ENCODE results near the gene WDR54.

GRCh38 chr2:74374509-74375205 is 46.9 kb upstream of the WDR54 start:
- TF ChIP-seq, protein P1, sequence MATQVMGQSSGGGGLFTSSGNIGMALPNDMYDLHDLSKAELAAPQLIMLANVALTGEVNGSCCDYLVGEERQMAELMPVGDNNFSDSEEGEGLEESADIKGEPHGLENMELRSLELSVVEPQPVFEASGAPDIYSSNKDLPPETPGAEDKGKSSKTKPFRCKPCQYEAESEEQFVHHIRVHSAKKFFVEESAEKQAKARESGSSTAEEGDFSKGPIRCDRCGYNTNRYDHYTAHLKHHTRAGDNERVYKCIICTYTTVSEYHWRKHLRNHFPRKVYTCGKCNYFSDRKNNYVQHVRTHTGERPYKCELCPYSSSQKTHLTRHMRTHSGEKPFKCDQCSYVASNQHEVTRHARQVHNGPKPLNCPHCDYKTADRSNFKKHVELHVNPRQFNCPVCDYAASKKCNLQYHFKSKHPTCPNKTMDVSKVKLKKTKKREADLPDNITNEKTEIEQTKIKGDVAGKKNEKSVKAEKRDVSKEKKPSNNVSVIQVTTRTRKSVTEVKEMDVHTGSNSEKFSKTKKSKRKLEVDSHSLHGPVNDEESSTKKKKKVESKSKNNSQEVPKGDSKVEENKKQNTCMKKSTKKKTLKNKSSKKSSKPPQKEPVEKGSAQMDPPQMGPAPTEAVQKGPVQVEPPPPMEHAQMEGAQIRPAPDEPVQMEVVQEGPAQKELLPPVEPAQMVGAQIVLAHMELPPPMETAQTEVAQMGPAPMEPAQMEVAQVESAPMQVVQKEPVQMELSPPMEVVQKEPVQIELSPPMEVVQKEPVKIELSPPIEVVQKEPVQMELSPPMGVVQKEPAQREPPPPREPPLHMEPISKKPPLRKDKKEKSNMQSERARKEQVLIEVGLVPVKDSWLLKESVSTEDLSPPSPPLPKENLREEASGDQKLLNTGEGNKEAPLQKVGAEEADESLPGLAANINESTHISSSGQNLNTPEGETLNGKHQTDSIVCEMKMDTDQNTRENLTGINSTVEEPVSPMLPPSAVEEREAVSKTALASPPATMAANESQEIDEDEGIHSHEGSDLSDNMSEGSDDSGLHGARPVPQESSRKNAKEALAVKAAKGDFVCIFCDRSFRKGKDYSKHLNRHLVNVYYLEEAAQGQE (IDR thresholded peaks at IDR 0.05; ENCODE audit: insufficient replicate concordance, low read depth): no peak
- TF ChIP-seq CTCF (IDR thresholded peaks at IDR 0.05; ENCODE audit: insufficient read depth, low read length): no peak
- no peak for TF ChIP-seq POLR2AphosphoS5 (IDR thresholded peaks at IDR 0.05; ENCODE audit: low read depth)

Data from HL-60 (cell line).